ENCODE data around the gene INPP5K. TPM values are rescaled to one million over a fixed set of nuclear protein-coding genes. Genes with fewer than 3 reads are reported as not detected.
"Not testable (repeated sequence)": the region's sequence is repeated elsewhere in the genome, so short reads cannot be mapped to it uniquely, and the experiment has no call there.

INPP5K gene
- total RNA-seq, 1 donor from 2014 or later, result 22.4 TPM

- Mint-ChIP-seq H3K36me3 (peaks cover 19% of the 10 kb centered on the region), H3K27ac (no peak overlapping the region), H3K4me3 (no peak overlapping the region), H3K9me3 (no peaks in the 10 kb centered on the region), H3K27me3 (ENCODE audit: low read depth) (no peaks in the 10 kb centered on the region), H3K4me1 (peaks cover 6% of the 10 kb centered on the region)
- no peak for TF ChIP-seq CTCF (IDR thresholded peaks at IDR 0.05; ENCODE audit: unreplicated experiment)
- no peak for DNase-seq (ENCODE audit: low spot score in 2 of 2, unreplicated experiment in 2 of 2)
Measured at GRCh38 chr17:1460233-1460632, 56.2 kb downstream of the INPP5K start.

GRCh38 chr17:1455797-1456599 is 60.4 kb downstream of the INPP5K start, which contains the start of gene CRK:
Gene CRK, minus strand, starts transcription at chr17:1456232. Its CDS starts 115 bp downstream, at chr17:1456117.
- H3K4me3 Mint-ChIP-seq, result peak within 1 kb of the TSS; percentile 92
- peak within 1 kb of the TSS; percentile 98 for H3K27ac Mint-ChIP-seq
- no peaks in the 10 kb centered on the region for H3K9me3 Mint-ChIP-seq
- H3K4me1 Mint-ChIP-seq, result peaks cover 19% of the 10 kb centered on the region
- H3K36me3 Mint-ChIP-seq, result peaks cover under 1% of the 10 kb centered on the region
- peak; percentile 98 to 100 for DNase-seq (ENCODE audit: low spot score in 2 of 2, unreplicated experiment in 2 of 2)
- no peak for TF ChIP-seq CTCF (IDR thresholded peaks at IDR 0.05; ENCODE audit: unreplicated experiment)
- no peaks in the 10 kb centered on the region for H3K27me3 Mint-ChIP-seq (ENCODE audit: low read depth)

GRCh38 chr17:1455291-1455796 is 61.1 kb downstream of the INPP5K start:
- H3K9me3 Mint-ChIP-seq, result no peaks in the 10 kb centered on the region
- H3K36me3 Mint-ChIP-seq, result no peaks in the 10 kb centered on the region
- peak overlapping the region; percentile 98 for H3K27ac Mint-ChIP-seq
- DNase-seq (ENCODE audit: low spot score in 2 of 2, unreplicated experiment in 2 of 2), result peak in 1 of 2 experiments; percentile 65
- TF ChIP-seq CTCF (IDR thresholded peaks at IDR 0.05; ENCODE audit: unreplicated experiment), result peak; percentile 61
- peaks cover 19% of the 10 kb centered on the region for H3K4me1 Mint-ChIP-seq
- H3K27me3 Mint-ChIP-seq (ENCODE audit: low read depth), result no peaks in the 10 kb centered on the region
- H3K4me3 Mint-ChIP-seq, result peak overlapping the region; percentile 92

GRCh38 chr17:1454541-1454940 is 61.9 kb downstream of the INPP5K start:
- no peak for DNase-seq (ENCODE audit: low spot score in 2 of 2, unreplicated experiment in 2 of 2)
- Mint-ChIP-seq H3K36me3 (no peaks in the 10 kb centered on the region), H3K4me1 (peaks cover 19% of the 10 kb centered on the region), H3K9me3 (no peaks in the 10 kb centered on the region), H3K27me3 (ENCODE audit: low read depth) (no peaks in the 10 kb centered on the region), H3K4me3 (peak overlapping the region; percentile 92), H3K27ac (peak overlapping the region; percentile 98)
- TF ChIP-seq CTCF (IDR thresholded peaks at IDR 0.05; ENCODE audit: unreplicated experiment), result no peak

GRCh38 chr17:1453694-1454093 is 62.7 kb downstream of the INPP5K start:
- not testable (repeated sequence) for H3K27me3 Mint-ChIP-seq (ENCODE audit: low read depth); H3K36me3 Mint-ChIP-seq; DNase-seq (ENCODE audit: low spot score in 2 of 2, unreplicated experiment in 2 of 2); H3K9me3 Mint-ChIP-seq
- H3K4me3 Mint-ChIP-seq, result peak overlapping the region; percentile 41
- H3K4me1 Mint-ChIP-seq, result peaks cover 19% of the 10 kb centered on the region
- peak overlapping the region; percentile 39 for H3K27ac Mint-ChIP-seq

GRCh38 chr17:1452836-1453235 is 63.6 kb downstream of the INPP5K start:
- H3K4me3 Mint-ChIP-seq, result no peak overlapping the region
- H3K27ac Mint-ChIP-seq, result peak overlapping the region; percentile 30

GRCh38 chr17:1450261-1450660 is 66.2 kb downstream of the INPP5K start:
- H3K27me3 Mint-ChIP-seq (ENCODE audit: low read depth); H3K9me3 Mint-ChIP-seq; DNase-seq (ENCODE audit: low spot score in 2 of 2, unreplicated experiment in 2 of 2); H3K27ac Mint-ChIP-seq; H3K4me3 Mint-ChIP-seq; H3K36me3 Mint-ChIP-seq: not testable (repeated sequence)
- H3K4me1 Mint-ChIP-seq, result peaks cover 16% of the 10 kb centered on the region

More at GRCh38 chr17:1452836-1453235, 63.6 kb downstream of the INPP5K start:
- no peaks in the 10 kb centered on the region for H3K27me3 Mint-ChIP-seq (ENCODE audit: low read depth)
- H3K9me3 Mint-ChIP-seq, result no peaks in the 10 kb centered on the region
- peaks cover 19% of the 10 kb centered on the region for H3K4me1 Mint-ChIP-seq
- no peak for DNase-seq (ENCODE audit: low spot score in 2 of 2, unreplicated experiment in 2 of 2)
- no peak for TF ChIP-seq CTCF (IDR thresholded peaks at IDR 0.05; ENCODE audit: unreplicated experiment)
- H3K36me3 Mint-ChIP-seq, result peaks cover 3% of the 10 kb centered on the region

Data from mesothelial cell of epicardium (in vitro differentiated cells).